HG02870 (cell line): ENCODE data around the gene USH2A.

Experiments
- ATAC-seq: cut with Tn5 transposase; IDR thresholded peaks from one replicate; pipeline ENCODE4 v1.9.1; 2021; ENCODE audit warnings: mild to moderate bottlenecking, moderate library complexity; ENCODE audit not compliant: unreplicated experiment

USH2A gene

GRCh38 chr1:215608646-215609045 lies 814.6 kb downstream of the USH2A start:
- ATAC-seq = no peak

GRCh38 chr1:215607412-215607811 lies 815.8 kb downstream of the USH2A start:
- ATAC-seq = no peak

- no peak for ATAC-seq
Observed at GRCh38 chr1:215606564-215607168, 816.6 kb downstream of the USH2A start.

- ATAC-seq = no peak
Observed at GRCh38 chr1:215606036-215606435, 817.2 kb downstream of the USH2A start.

GRCh38 chr1:215605011-215605621 lies 818.1 kb downstream of the USH2A start:
- ATAC-seq = no peak

DNA sequence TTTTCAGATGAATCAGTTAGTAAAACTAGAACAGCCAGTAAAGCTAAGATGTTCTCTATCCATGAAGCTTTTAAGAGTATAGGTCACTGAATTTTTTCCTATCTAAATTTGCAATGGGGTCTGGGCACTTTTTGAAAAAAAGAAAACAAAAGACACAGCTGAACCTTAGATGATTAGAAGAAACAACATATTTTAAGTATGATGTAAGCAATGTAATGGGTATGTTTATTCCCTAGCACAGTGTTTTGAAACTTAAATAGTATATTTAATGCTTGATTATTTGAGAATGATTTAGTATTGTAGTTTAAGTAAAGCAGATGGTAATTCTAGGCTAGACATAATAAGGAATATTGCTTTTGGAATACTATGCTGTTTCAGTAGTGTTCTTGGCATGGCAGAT lies 819.9 kb downstream of the USH2A start:
- ATAC-seq = no peak

DNA sequence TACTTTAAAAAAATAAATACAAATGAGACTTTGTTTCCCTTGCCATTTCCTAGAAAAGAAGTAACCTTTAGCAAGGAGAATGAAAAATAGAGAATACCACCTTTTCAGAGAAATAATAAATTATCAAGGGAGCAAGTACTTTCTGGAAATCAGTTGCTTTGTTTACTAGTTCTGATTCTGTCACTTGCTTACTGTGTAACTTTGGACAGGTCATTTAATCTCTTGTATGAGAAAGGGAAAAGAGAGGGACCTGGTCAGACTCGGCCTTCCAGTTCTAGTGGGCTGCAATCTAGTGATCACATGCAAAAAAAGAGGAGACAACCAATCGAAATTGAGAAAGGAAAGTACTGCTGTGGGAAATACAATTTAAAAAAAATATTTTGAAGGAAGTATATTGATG lies 822.0 kb downstream of the USH2A start:
- no peak for ATAC-seq

GRCh38 chr1:215600867-215601266 lies 822.4 kb downstream of the USH2A start:
- ATAC-seq = no peak

DNA sequence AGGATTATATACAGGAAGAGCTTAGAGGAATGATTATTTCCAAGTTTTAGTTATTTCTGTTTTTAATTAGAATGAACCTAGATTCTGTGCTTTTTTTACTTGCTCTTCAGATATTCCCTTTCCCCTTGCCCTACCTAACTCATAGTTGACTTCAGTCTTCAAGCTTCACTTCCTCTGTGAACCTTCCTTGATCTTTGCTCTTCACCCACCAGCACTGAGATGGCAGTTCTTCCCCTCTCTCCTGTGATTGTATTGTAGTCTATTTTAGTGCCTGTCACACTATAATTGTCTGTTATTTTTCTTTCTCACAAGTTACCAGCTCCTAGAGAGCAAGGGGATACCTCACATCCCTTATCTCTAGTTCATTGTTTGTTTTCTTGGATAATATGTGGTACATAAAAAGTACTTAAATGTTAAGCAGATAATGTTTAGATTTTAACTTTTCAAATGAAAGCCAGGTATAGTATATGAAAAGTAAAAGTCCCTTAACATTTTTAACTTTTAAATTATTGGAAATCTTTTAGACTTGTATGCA lies 822.9 kb downstream of the USH2A start:
- no peak for ATAC-seq

- no peak for ATAC-seq
Observed at GRCh38 chr1:215599418-215600074, 823.7 kb downstream of the USH2A start.

DNA sequence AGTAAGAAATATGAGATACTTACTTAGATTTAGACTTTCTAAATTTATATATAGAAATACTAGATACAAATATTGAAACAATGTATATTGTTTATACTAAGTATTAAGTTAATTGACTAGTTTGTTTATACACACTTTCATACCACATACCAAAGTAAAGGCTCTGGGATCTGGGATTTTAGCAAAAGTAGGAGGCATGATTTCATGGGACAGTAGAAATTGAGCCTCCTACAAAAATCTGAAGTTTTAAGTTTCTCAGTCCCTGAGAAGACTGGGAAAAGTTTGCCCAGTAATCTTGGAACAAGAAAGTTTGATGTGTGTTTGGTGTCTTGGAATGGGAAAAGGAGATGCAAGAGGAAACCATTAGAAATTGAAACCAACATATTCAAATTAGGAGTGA lies 825.3 kb downstream of the USH2A start:
- no peak for ATAC-seq

GRCh38 chr1:215595231-215595630 lies 828.0 kb downstream of the USH2A start:
- no peak for ATAC-seq

GRCh38 chr1:215594640-215595039 lies 828.6 kb downstream of the USH2A start:
- ATAC-seq = no peak

DNA sequence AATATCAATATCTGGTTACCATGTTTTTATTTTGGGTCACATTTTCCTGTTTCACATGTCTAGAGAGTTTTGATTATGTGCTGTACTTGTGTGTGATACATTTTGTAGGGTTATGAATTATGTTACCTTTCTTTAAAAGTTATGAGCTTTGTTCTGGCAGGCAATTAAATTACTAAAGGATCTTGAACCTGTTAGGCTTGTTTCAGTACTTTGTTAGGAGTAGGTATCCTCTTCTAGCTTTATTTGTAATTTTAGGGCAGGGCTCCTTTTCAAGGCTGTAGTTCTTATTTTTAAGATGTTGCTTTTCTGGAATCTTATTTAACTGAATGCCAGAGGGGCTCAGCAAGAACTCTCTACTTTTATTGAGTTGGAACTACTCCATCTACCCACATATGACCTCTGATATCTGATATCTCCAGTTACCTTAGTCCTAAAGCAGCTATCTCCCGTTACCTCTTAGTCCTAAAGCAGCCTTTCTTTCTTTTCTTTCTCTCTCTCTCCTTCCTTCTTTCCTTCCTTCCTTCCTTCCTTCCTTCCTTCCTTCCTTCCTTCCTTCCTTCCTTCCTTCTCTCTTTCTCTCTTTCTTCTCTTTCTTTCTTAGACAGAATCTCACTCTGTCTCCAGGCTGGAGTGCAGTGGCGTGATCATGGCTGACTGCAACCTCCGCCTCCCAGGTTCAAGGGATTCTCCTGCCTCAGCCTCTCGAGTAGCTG lies 832.3 kb downstream of the USH2A start:
- no peak for ATAC-seq

GRCh38 chr1:215589650-215590435 lies 833.4 kb downstream of the USH2A start:
- ATAC-seq = no peak

GRCh38 chr1:215584389-215584788 lies 838.9 kb downstream of the USH2A start:
- ATAC-seq = peak; percentile 64

DNA sequence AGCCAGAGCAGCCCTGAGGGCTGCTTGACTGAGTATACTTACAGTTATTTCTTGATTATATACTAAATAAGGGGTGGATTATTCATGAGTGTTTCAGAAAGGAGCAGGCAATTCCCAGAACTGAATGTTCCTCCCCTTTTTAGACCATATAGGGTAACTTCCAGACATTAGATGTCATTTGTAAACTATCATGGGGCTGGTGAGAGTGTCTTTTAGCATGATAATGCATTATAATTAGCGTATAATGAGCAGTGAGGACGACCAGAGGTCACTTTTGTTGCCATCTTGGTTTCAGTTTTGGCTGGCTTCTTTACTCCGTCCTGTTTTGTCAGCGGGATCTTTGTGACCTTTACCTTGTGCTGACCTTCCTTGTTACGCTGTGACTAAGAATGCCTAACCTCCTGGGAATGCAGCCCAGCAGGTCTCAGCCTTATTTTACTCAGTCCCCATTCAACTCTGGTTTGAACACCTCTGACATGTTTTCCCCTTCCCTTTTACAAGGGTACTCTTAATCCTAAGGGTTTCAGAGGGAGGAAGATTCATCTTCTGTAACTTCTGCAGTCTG lies 840.0 kb downstream of the USH2A start:
- ATAC-seq = peak; percentile 51

- ATAC-seq = no peak
Observed at GRCh38 chr1:215581896-215582295, 841.4 kb downstream of the USH2A start.
